Measurements from ENCODE around the gene IGIP.

Gene IGIP

GRCh38 chr5:140125637-140126036 is at the start of gene IGIP:
Gene IGIP (plus strand): TSS chr5:140125937. CDS start chr5:140128477, 2,540 bp downstream.
- no peak for DNase-seq

- no peak for DNase-seq
Measured at GRCh38 chr5:140076142-140076541, 49.6 kb upstream of the IGIP start.

- DNase-seq: no peak
Measured at GRCh38 chr5:140076788-140077187, 48.9 kb upstream of the IGIP start.

GRCh38 chr5:140083120-140083519 is 42.6 kb upstream of the IGIP start:
- DNase-seq: no peak

- DNase-seq: no peak
Measured at GRCh38 chr5:140083650-140084049, 42.1 kb upstream of the IGIP start.

- DNase-seq: no peak
Measured at GRCh38 chr5:140084541-140084940, 41.2 kb upstream of the IGIP start.

GRCh38 chr5:140090251-140090650 is 35.5 kb upstream of the IGIP start:
- no peak for DNase-seq

GRCh38 chr5:140093179-140093578 is 32.6 kb upstream of the IGIP start:
- DNase-seq: no peak

- no peak for DNase-seq
Measured at GRCh38 chr5:140093866-140094265, 31.9 kb upstream of the IGIP start.

GRCh38 chr5:140094889-140095288 is 30.8 kb upstream of the IGIP start:
- DNase-seq: no peak

GRCh38 chr5:140101179-140101578 is 24.6 kb upstream of the IGIP start:
- no peak for DNase-seq

GRCh38 chr5:140103154-140103553 is 22.6 kb upstream of the IGIP start:
- DNase-seq: no peak

- no peak for DNase-seq
Measured at GRCh38 chr5:140104100-140104499, 21.6 kb upstream of the IGIP start.

- no peak for DNase-seq
Measured at GRCh38 chr5:140106101-140106500, 19.6 kb upstream of the IGIP start.

- no peak for DNase-seq
Measured at GRCh38 chr5:140106805-140107311, 18.9 kb upstream of the IGIP start.

- DNase-seq: peak; percentile 93
Measured at GRCh38 chr5:140107312-140108092, 18.2 kb upstream of the IGIP start.

- peak; percentile 19 for DNase-seq
Measured at GRCh38 chr5:140108093-140109017, 17.4 kb upstream of the IGIP start.

- DNase-seq: no peak
Measured at GRCh38 chr5:140109018-140109758, 16.5 kb upstream of the IGIP start.

- DNase-seq: no peak
Measured at GRCh38 chr5:140109759-140110645, 15.7 kb upstream of the IGIP start.

- no peak for DNase-seq
Measured at GRCh38 chr5:140110646-140110957, 15.1 kb upstream of the IGIP start.

- no peak for DNase-seq
Measured at GRCh38 chr5:140111011-140111858, 14.5 kb upstream of the IGIP start.

Data from activated CD8-positive, alpha-beta memory T cell treated with anti-CD3 and anti-CD28 coated beads, Interleukin-2, amount 50 U/mL, for 4 hours (primary cell).